PC-3 (cell line): ENCODE results near the gene FAM83E.

Source experiments
- CTCF ChIP-seq: fragments of 300-600 bp; sonication (generic); conservative IDR thresholded peaks from 2 replicates; pipeline ENCODE4 v1.5.1; 2017; ENCODE audit warnings: antibody characterized with exemption, low read depth, mild to moderate bottlenecking, low read length
- EZH2 ChIP-seq: fragments of 300-600 bp; sonication (generic); IDR thresholded peaks from one replicate; pipeline ENCODE4 v1.6.1; 2017; ENCODE audit warnings: antibody characterized with exemption, mild to moderate bottlenecking, low read length; ENCODE audit not compliant: unreplicated experiment

- TF ChIP-seq CTCF (no peak), EZH2 (no peak)
Observed at GRCh38 chr19:48630296-48631063, 15.6 kb upstream of the FAM83E start.
